HepG2 (cell line): ENCODE measurements around the gene DEFB124. TPM values are rescaled to one million over a fixed set of nuclear protein-coding genes. Genes with fewer than 3 reads are reported as not detected.

Experiments used
- AGO1 ChIP-seq: fragments of 200-400 bp; formaldehyde crosslinking; IDR thresholded peaks from 2 replicates; pipeline ENCODE4 v1.6.1; 2017; ENCODE audit warnings: mild to moderate bottlenecking, low read depth, low read length, moderate library complexity; ENCODE audit not compliant: poor library complexity, severe bottlenecking
- CREB1 ChIP-seq, 2 experiments: fragments of 450-650 bp in 1 of 2; IDR thresholded peaks; 2 replicates each; pipeline ENCODE4 v1.6.1; 2016 to 2017; ENCODE audit warnings: control low read depth in 1 of 2, mild to moderate bottlenecking in 1 of 2, missing compliant biosample characterization in 1 of 2, missing genetic modification characterization in 1 of 2
- DR1 ChIP-seq: sonication (generic); formaldehyde crosslinking; IDR thresholded peaks from 2 replicates; pipeline ENCODE4 v1.8.0; 2021; ENCODE audit warnings: mild to moderate bottlenecking, missing genetic modification reagents, inconsistent platforms
- ESRRA ChIP-seq: sonication (generic); formaldehyde crosslinking; IDR thresholded peaks from 2 replicates; pipeline ENCODE4 v1.5.1; 2020; ENCODE audit warnings: mild to moderate bottlenecking, low read depth, missing genetic modification reagents
- IKZF4 ChIP-seq: sonication (generic); formaldehyde crosslinking; IDR thresholded peaks from 2 replicates; pipeline ENCODE4 v1.5.1; 2020; ENCODE audit warnings: borderline replicate concordance, mild to moderate bottlenecking, low read depth, missing genetic modification reagents; ENCODE audit errors: not compliant biosample characterization
- MED1 ChIP-seq: sonication (generic); formaldehyde crosslinking; IDR thresholded peaks from 2 replicates; pipeline ENCODE4 v1.4.0; 2020; ENCODE audit warnings: missing genetic modification reagents
- MXD4 ChIP-seq: IDR thresholded peaks from 2 replicates; pipeline ENCODE4 v1.6.1; 2016; ENCODE audit warnings: mild to moderate bottlenecking, missing biosample characterization, missing genetic modification reagents
- NCOA2 ChIP-seq: sonication (generic); formaldehyde crosslinking; IDR thresholded peaks from 2 replicates; pipeline ENCODE4 v1.8.0; 2022; ENCODE audit warnings: inconsistent platforms
- NR2F2 ChIP-seq: IDR thresholded peaks from 2 replicates; pipeline ENCODE4 v1.6.1; 2012; ENCODE audit warnings: low read depth, inconsistent platforms, borderline replicate concordance
- RBFOX2 ChIP-seq: fragments of 200-400 bp; formaldehyde crosslinking; IDR thresholded peaks from 2 replicates; pipeline ENCODE4 v1.6.1; 2017; ENCODE audit warnings: low read depth, mild to moderate bottlenecking, low read length
- SP2 ChIP-seq: sonication (generic); formaldehyde crosslinking; IDR thresholded peaks from 2 replicates; pipeline ENCODE4 v1.5.1; 2020; ENCODE audit warnings: mild to moderate bottlenecking, missing genetic modification reagents
- TBX2 ChIP-seq: sonication (generic); formaldehyde crosslinking; IDR thresholded peaks from 2 replicates; pipeline ENCODE4 v1.5.0; 2020; ENCODE audit warnings: missing genetic modification reagents, mild to moderate bottlenecking, borderline replicate concordance
- ZNF292 ChIP-seq: sonication (generic); formaldehyde crosslinking; IDR thresholded peaks from 2 replicates; pipeline ENCODE4 v1.8.1; 2022; ENCODE audit warnings: mild to moderate bottlenecking, low read depth, missing genetic modification reagents, borderline replicate concordance
- ZNF34 ChIP-seq: sonication (generic); formaldehyde crosslinking; IDR thresholded peaks from 2 replicates; pipeline ENCODE4 v1.4.0; 2020; ENCODE audit warnings: mild to moderate bottlenecking, missing genetic modification reagents, borderline replicate concordance
- ZNF350 ChIP-seq: sonication (generic); formaldehyde crosslinking; IDR thresholded peaks from 2 replicates; pipeline ENCODE4 v1.4.0; 2020; ENCODE audit warnings: mild to moderate bottlenecking, low read depth, missing genetic modification reagents, borderline replicate concordance
- ZNF713 ChIP-seq: sonication (generic); formaldehyde crosslinking; IDR thresholded peaks from 2 replicates; pipeline ENCODE4 v1.4.0; 2020; ENCODE audit warnings: mild to moderate bottlenecking, missing genetic modification reagents
- ZNF761 ChIP-seq: sonication (generic); formaldehyde crosslinking; conservative IDR thresholded peaks from 2 replicates; pipeline ENCODE4 v1.4.0; 2020; ENCODE audit warnings: mild to moderate bottlenecking, missing genetic modification reagents
- ZSCAN22 ChIP-seq: sonication (generic); formaldehyde crosslinking; IDR thresholded peaks from 2 replicates; pipeline ENCODE4 v1.4.0; 2020; ENCODE audit warnings: mild to moderate bottlenecking, missing genetic modification reagents
- polyA plus RNA-seq, 8 experiments: library from polyadenylated mRNA; depleted of rRNA in 3 of 8; stranded (reverse) in 7 of 8; unstranded in 1 of 8; fragments of >200 nt; fragmentation: Illumina TruSeq in 4 of 8; extraction: Trizol in 4 of 8; gene quantifications; 2 replicates each; pipeline versions ENCODE4 v1.2.1 to v1.2.3, GENCODE V29; 2011 to 2016; ENCODE audit warnings: low read depth in 4 of 8, missing spikeins in 1 of 8, mixed read lengths in 1 of 8; ENCODE audit not compliant: insufficient read depth in 1 of 8
- total RNA-seq, 5 experiments: library from RNA; depleted of rRNA; stranded (reverse); fragments of >200 nt; fragmentation: Illumina TruSeq; extraction: Trizol; gene quantifications; 2 replicates each; pipeline ENCODE4 v1.2.3, GENCODE V29; 2016; ENCODE audit warnings: low read depth in 1 of 5
- TF ChIP-seq, protein P1 (sequence below): sonication (generic); formaldehyde crosslinking; IDR thresholded peaks from 2 replicates; pipeline ENCODE4 v1.4.0; 2020; ENCODE audit warnings: low read depth, mild to moderate bottlenecking, missing genetic modification reagents
- TF ChIP-seq, protein P2 (sequence below): IDR thresholded peaks from 2 replicates; pipeline ENCODE4 v1.4.0; 2020; ENCODE audit warnings: mild to moderate bottlenecking, missing genetic modification reagents
- TF ChIP-seq, protein P3 (sequence below): sonication (generic); formaldehyde crosslinking; IDR thresholded peaks from 2 replicates; pipeline ENCODE4 v1.5.0; 2020; ENCODE audit warnings: mild to moderate bottlenecking, missing genetic modification reagents

The DEFB124 gene
- total and polyA plus RNA-seq, 2 of the 13 experiments (the other 11 are each of a cell fraction or from before 2014, with no cell fraction given): not detected

GRCh38 chr20:31514154-31515071, 39.5 kb upstream of the DEFB124 start, which contains the start of gene HM13 (continued):
- TF ChIP-seq, protein P1, sequence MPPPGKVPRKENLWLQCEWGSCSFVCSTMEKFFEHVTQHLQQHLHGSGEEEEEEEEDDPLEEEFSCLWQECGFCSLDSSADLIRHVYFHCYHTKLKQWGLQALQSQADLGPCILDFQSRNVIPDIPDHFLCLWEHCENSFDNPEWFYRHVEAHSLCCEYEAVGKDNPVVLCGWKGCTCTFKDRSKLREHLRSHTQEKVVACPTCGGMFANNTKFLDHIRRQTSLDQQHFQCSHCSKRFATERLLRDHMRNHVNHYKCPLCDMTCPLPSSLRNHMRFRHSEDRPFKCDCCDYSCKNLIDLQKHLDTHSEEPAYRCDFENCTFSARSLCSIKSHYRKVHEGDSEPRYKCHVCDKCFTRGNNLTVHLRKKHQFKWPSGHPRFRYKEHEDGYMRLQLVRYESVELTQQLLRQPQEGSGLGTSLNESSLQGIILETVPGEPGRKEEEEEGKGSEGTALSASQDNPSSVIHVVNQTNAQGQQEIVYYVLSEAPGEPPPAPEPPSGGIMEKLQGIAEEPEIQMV (CRISPR knock-in tag): peak; percentile 86; the same call in 1 of the 2 replicates
- TF ChIP-seq MXD4 (peak; percentile 99), AGO1 (peak; percentile 59), DR1 (CRISPR knock-in tag) (peak; percentile 69; the same call in 1 of the 2 replicates), ZSCAN22 (CRISPR knock-in tag) (no peak), CREB1 (IDR thresholded peaks at IDR 0.05) (peak; percentile 94), CREB1 (CRISPR knock-in tag; IDR thresholded peaks at IDR 0.05) (peak; percentile 80; the same call in 1 of the 2 replicates), ZNF292 (CRISPR knock-in tag) (peak; percentile 92), SP2 (CRISPR knock-in tag) (peak; percentile 70; the same call in 1 of the 2 replicates), MED1 (CRISPR knock-in tag) (peak; percentile 87), ZNF761 (CRISPR knock-in tag) (peak; percentile 97; the same call in 1 of the 2 replicates), NR2F2 (no peak; the same call in 1 of the 2 replicates), TBX2 (CRISPR knock-in tag) (peak; percentile 97), RBFOX2 (peak; percentile 100), IKZF4 (CRISPR knock-in tag) (peak; percentile 84), ZNF350 (peak; percentile 85), ZNF34 (CRISPR knock-in tag) (peak; percentile 75; the same call in 1 of the 2 replicates), ZNF713 (CRISPR knock-in tag) (no peak), NCOA2 (CRISPR knock-in tag) (peak; percentile 57; the same call in 1 of the 2 replicates), ESRRA (CRISPR knock-in tag) (0 out of 2 replicates have a peak, but pooled peaks have one; percentile 54)
- TF ChIP-seq, protein P2, sequence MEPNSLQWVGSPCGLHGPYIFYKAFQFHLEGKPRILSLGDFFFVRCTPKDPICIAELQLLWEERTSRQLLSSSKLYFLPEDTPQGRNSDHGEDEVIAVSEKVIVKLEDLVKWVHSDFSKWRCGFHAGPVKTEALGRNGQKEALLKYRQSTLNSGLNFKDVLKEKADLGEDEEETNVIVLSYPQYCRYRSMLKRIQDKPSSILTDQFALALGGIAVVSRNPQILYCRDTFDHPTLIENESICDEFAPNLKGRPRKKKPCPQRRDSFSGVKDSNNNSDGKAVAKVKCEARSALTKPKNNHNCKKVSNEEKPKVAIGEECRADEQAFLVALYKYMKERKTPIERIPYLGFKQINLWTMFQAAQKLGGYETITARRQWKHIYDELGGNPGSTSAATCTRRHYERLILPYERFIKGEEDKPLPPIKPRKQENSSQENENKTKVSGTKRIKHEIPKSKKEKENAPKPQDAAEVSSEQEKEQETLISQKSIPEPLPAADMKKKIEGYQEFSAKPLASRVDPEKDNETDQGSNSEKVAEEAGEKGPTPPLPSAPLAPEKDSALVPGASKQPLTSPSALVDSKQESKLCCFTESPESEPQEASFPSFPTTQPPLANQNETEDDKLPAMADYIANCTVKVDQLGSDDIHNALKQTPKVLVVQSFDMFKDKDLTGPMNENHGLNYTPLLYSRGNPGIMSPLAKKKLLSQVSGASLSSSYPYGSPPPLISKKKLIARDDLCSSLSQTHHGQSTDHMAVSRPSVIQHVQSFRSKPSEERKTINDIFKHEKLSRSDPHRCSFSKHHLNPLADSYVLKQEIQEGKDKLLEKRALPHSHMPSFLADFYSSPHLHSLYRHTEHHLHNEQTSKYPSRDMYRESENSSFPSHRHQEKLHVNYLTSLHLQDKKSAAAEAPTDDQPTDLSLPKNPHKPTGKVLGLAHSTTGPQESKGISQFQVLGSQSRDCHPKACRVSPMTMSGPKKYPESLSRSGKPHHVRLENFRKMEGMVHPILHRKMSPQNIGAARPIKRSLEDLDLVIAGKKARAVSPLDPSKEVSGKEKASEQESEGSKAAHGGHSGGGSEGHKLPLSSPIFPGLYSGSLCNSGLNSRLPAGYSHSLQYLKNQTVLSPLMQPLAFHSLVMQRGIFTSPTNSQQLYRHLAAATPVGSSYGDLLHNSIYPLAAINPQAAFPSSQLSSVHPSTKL (CRISPR knock-in tag): peak; percentile 73
- TF ChIP-seq, protein P3, sequence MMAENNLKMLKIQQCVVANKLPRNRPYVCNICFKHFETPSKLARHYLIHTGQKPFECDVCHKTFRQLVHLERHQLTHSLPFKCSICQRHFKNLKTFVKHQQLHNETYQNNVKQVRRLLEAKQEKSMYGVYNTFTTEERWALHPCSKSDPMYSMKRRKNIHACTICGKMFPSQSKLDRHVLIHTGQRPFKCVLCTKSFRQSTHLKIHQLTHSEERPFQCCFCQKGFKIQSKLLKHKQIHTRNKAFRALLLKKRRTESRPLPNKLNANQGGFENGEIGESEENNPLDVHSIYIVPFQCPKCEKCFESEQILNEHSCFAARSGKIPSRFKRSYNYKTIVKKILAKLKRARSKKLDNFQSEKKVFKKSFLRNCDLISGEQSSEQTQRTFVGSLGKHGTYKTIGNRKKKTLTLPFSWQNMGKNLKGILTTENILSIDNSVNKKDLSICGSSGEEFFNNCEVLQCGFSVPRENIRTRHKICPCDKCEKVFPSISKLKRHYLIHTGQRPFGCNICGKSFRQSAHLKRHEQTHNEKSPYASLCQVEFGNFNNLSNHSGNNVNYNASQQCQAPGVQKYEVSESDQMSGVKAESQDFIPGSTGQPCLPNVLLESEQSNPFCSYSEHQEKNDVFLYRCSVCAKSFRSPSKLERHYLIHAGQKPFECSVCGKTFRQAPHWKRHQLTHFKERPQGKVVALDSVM (CRISPR knock-in tag): peak; percentile 75
